ENCODE measurements around the gene CYP1B1.

- TF ChIP-seq CTCF (IDR thresholded peaks at IDR 0.05 in 4 of 5, conservative IDR thresholded peaks at IDR 0.05 in 1 of 5) (no peak), POLR2A (IDR thresholded peaks at IDR 0.05) (no peak)
These were observed 19.4 kb upstream of the CYP1B1 start for GRCh38 chr2:38095079-38095995.

Data from gastrocnemius medialis (tissue), 4 donors.